Sigmoid colon (tissue), 7 donors: ENCODE measurements around the gene CFAP20DC. TPM values are rescaled to one million over a fixed set of nuclear protein-coding genes. Genes with fewer than 3 reads are reported as not detected.

Source experiments
- DNase-seq: peaks from one replicate; pipeline ENCODE4 v3.0.0-alpha.2; 2019
- H3K27ac ChIP-seq, 4 donors: fragments of 200-600 bp; sonication (generic); one replicate each; pipeline ENCODE4 v1.5.1; 2016 to 2019; ENCODE audit warnings: mild to moderate bottlenecking in 1 of 4
- H3K27me3 ChIP-seq, 3 donors: fragments of 200-600 bp; sonication (generic); one replicate each; pipeline ENCODE4 v1.5.1; 2019; ENCODE audit warnings: mild to moderate bottlenecking in 1 of 3
- H3K36me3 ChIP-seq, 4 donors: fragments of 200-600 bp; sonication (generic); one replicate each; pipeline ENCODE4 v1.5.1; 2016 to 2019
- H3K4me1 ChIP-seq, 4 donors: fragments of 200-600 bp; sonication (generic); one replicate each; pipeline ENCODE4 v1.5.1; 2017 to 2019
- H3K4me3 ChIP-seq, 4 donors: fragments of 200-600 bp; sonication (generic); one replicate each; pipeline ENCODE4 v1.5.1; 2017 to 2019; ENCODE audit warnings: mild to moderate bottlenecking in 2 of 4, moderate library complexity in 1 of 4
- H3K9me3 ChIP-seq, 4 donors: fragments of 200-600 bp in 3 of 4; sonication (generic) in 3 of 4; one replicate each; pipeline versions ENCODE4 v1.5.1 to v1.6.1; 2013 to 2019
- EP300 ChIP-seq, 4 donors: sonication (generic); formaldehyde crosslinking; IDR thresholded peaks; one replicate each; pipeline ENCODE4 v1.6.1; 2017; ENCODE audit warnings: antibody characterized with exemption in 4 of 4
- POLR2A ChIP-seq, 2 donors: fragments of 450-650 bp; IDR thresholded peaks; one replicate each; pipeline ENCODE4 v1.6.1; 2016; ENCODE audit warnings: antibody characterized with exemption in 2 of 2, mild to moderate bottlenecking in 2 of 2, moderate library complexity in 2 of 2
- POLR2AphosphoS5 ChIP-seq, 4 donors: sonication (generic); formaldehyde crosslinking; IDR thresholded peaks; one replicate each; pipeline ENCODE4 v1.6.1; 2017; ENCODE audit warnings: antibody characterized with exemption in 4 of 4
- WGBS, 2 donors: extraction: QIAGEN DNeasy Blood & Tissue Kit; methylation state at CpG; one replicate each; pipeline ENCODE4 v1.1.7; 2013; 5-methylcytosine and 5-hydroxymethylcytosine counted together
- intact Hi-C: fragments of 100-400 bp; cut with DNase I; formaldehyde crosslinking; loops from one replicate; pipeline ENCODE4 v1.15.1; 2023
- polyA plus RNA-seq, 3 donors: library from polyadenylated mRNA; stranded (reverse); fragments of 200-250 nt; gene quantifications; one replicate each; pipeline ENCODE4 v1.2.3, GENCODE V29; 2013
- total RNA-seq, 4 donors: library from RNA; depleted of rRNA; stranded (reverse); fragments of >200 nt; gene quantifications; one replicate each; pipeline ENCODE4 v1.1.0, GENCODE V29; 2016
- TF ChIP-seq, protein P1 (sequence below), 4 experiments: fragments of 450-650 bp in 3 of 4; fragments of 200-600 bp in 1 of 4; IDR thresholded peaks; one replicate each; pipeline ENCODE4 v1.5.1; 2016 to 2019; ENCODE audit warnings: antibody characterized with exemption in 4 of 4, mild to moderate bottlenecking in 3 of 4, moderate library complexity in 2 of 4
- donor health status: healthy with polysubstance abuse.
- donor health status: Bipolar disorder and iron deficiency.
- donor health status: healthy.

CFAP20DC gene
- total and polyA plus RNA-seq, 7 donors: under 0.01 to 0.83 (median 0.37) TPM; not detected in 1

- H3K27me3 ChIP-seq: no peaks in the 10 kb centered on the region
- intact Hi-C loops: no loop called here
- TF ChIP-seq EP300 (IDR thresholded peaks at IDR 0.05) (no peak), POLR2AphosphoS5 (IDR thresholded peaks at IDR 0.05) (no peak), POLR2A (IDR thresholded peaks at IDR 0.05) (no peak)
- TF ChIP-seq, protein P1, sequence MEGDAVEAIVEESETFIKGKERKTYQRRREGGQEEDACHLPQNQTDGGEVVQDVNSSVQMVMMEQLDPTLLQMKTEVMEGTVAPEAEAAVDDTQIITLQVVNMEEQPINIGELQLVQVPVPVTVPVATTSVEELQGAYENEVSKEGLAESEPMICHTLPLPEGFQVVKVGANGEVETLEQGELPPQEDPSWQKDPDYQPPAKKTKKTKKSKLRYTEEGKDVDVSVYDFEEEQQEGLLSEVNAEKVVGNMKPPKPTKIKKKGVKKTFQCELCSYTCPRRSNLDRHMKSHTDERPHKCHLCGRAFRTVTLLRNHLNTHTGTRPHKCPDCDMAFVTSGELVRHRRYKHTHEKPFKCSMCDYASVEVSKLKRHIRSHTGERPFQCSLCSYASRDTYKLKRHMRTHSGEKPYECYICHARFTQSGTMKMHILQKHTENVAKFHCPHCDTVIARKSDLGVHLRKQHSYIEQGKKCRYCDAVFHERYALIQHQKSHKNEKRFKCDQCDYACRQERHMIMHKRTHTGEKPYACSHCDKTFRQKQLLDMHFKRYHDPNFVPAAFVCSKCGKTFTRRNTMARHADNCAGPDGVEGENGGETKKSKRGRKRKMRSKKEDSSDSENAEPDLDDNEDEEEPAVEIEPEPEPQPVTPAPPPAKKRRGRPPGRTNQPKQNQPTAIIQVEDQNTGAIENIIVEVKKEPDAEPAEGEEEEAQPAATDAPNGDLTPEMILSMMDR (IDR thresholded peaks at IDR 0.05): no peak
- no peaks in the 10 kb centered on the region for H3K36me3 ChIP-seq
- no peak overlapping the region for H3K27ac ChIP-seq
- no peak overlapping the region for H3K4me3 ChIP-seq
- H3K4me1 ChIP-seq: no peaks in the 10 kb centered on the region
- no peak for DNase-seq
- H3K9me3 ChIP-seq: peaks cover 0 to 6% (median 0%) of the 10 kb centered on the region in 4 donors
- WGBS, 2 donors: 94 to 96% methylated on average over 1 of the region's 1 CpG
These were observed 357.3 kb downstream of the CFAP20DC start for GRCh38 chr3:58692484-58692883.
